NCI-H510A (cell line): Measurements from ENCODE around the gene SPATA46.
"Not testable (repeated sequence)": the region's sequence is repeated elsewhere in the genome, so short reads cannot be mapped to it uniquely, and the experiment has no call there.

ENCODE experiments used
- DNase-seq: peaks from one replicate; lab custom pipeline; 2025; lab: John Stamatoyannopoulos, UW

The SPATA46 gene

GRCh38 chr1:162376691-162377090 lies at the start of gene SPATA46:
Gene SPATA46 (minus strand): TSS chr1:162376854. CDS start chr1:162376790, 64 bp downstream.
- DNase-seq = no peak

DNA sequence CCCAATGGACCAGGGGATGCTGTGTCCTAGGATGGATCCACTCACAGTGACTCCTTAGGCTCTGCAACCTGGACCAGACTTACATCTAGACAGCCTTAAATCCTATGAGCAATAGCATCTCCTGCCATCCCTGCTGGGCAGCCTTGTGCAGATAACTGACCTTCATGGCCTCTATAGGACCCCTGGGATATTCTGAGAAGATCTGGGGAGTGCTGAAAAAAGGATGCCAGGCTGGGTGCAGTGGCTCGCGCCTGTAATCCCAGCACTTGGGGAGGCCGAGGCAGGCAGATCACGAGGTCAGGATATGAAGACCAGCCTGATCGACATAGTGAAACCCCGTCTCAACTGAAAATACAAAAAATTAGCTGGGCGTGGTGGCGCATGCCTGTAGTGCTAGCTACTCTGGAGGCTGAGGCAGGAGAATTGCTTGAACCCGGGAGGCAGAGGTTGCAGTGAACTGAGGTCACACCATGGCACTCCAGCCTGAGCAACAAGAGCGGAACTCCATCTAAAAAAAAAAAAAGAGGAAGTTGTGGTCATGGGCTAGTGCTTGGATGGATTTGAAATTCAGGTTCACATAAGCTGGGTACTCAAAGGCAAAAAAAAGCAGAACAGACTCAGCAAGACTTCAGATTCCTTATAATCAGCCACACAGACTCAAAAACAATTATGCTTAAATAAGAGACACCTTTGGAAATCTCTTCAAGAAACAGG lies 46.2 kb upstream of the SPATA46 start:
- no peak for DNase-seq

- DNase-seq = no peak
Observed at GRCh38 chr1:162421258-162422164, 44.9 kb upstream of the SPATA46 start.

DNA sequence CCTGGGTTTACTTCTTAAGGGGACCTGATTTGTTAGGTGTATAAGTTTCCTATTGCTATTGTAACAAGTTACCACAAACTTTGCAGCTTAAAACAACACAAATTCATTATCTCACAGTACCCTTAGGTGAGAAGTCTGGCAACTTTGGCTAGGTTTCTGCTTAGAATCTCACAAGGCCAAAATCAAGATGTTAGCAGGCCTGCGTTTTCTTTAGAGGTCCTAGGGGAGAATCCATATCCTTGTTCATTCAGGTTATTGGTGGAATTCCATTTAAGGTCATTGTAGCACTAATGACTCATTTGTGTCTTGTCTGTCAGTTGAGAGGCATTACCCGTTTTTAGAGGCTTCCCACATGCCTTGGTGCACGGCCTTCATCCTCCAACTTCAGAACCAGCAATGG lies 43.5 kb upstream of the SPATA46 start:
- DNase-seq = no peak

- DNase-seq = not testable (repeated sequence)
Observed at GRCh38 chr1:162419450-162419931, 42.8 kb upstream of the SPATA46 start.

DNA sequence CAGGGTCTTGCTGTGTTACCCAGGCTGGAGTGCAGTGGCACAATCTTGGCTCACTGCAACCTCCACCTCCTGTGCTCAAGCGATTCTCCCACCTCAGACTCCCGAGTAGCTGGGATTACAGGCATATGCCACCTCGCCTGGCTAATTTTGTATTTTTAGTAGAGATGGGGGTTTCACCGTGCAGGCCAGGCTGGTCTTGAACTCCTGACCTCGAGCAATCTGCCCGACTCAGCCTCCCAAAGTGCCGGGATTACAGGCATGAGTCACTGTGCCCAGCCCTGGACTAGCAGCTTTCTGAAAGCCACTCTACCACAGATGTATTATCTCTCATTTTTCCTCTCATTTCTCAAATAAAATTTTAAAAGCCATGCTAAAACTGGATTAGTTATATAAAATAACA lies 41.9 kb upstream of the SPATA46 start:
- not testable (repeated sequence) for DNase-seq

- DNase-seq = no peak
Observed at GRCh38 chr1:162417650-162418049, 41.0 kb upstream of the SPATA46 start.

- DNase-seq = no peak
Observed at GRCh38 chr1:162416909-162417308, 40.3 kb upstream of the SPATA46 start.

- no peak for DNase-seq
Observed at GRCh38 chr1:162416215-162416614, 39.6 kb upstream of the SPATA46 start.

DNA sequence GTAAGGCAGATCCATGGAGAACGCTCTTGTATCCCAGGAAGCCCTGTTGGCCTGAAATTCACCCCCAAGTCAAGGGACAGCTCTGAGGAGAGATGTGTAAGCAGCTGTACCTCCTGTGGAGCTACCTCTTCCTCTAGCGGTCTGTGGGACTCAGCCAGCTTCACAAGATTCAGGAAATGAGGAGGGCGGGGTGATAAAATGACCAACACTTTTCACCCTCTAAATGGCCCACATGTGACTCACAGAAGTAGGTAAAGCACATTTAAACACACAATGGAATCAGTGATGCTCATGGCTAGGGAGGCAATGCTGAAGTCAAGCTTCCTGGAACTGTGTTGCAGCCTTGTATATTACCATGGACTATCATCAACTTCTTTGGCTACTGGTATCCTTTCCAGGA lies 35.3 kb upstream of the SPATA46 start, which contains the start of gene SH2D1B:
TSS of gene SH2D1B (minus strand) at position 135 of the 400 bp plus-strand sequence. CDS start at position 15, 120 bp downstream.
- no peak for DNase-seq

DNA sequence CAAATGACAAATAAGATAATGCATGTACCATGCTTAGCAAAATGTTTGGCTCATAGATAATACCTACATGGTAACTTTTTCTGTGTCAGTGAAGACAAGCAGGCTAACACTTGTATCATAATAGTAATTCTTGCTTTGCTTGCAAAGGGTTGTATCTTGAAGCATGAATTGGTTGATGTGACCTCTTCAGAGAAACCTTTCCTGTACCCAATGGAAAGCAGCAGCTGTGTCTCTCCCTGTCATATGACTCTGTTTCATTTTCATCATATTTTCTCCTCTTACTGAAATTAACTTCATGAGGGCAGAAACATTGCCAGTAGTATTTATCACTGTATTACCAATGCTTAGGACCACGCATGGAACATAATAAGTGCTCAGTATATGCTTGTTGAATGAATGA lies 30.9 kb upstream of the SPATA46 start:
- no peak for DNase-seq

DNA sequence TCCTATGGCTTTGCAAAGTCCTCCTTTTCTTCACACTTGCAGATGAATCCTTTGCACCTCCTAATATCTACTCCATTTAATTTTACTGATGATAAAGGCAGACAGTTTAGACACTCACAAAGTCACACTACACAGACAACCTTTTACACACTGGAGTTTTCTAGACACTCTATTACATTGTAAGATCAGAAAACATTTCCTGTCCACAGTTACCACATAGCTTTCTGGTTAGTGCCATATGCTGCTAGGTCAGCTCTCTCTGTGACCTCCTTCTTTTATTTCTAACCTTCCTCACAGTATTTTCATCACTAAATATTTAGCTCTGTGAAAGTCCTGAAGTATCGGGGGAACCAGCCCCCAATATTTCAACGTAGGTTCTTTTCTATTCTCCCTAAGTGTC lies 30.2 kb upstream of the SPATA46 start:
- no peak for DNase-seq

GRCh38 chr1:162405800-162406199 lies 29.1 kb upstream of the SPATA46 start:
- DNase-seq = no peak

GRCh38 chr1:162404550-162405160 lies 28.0 kb upstream of the SPATA46 start:
- no peak for DNase-seq

DNA sequence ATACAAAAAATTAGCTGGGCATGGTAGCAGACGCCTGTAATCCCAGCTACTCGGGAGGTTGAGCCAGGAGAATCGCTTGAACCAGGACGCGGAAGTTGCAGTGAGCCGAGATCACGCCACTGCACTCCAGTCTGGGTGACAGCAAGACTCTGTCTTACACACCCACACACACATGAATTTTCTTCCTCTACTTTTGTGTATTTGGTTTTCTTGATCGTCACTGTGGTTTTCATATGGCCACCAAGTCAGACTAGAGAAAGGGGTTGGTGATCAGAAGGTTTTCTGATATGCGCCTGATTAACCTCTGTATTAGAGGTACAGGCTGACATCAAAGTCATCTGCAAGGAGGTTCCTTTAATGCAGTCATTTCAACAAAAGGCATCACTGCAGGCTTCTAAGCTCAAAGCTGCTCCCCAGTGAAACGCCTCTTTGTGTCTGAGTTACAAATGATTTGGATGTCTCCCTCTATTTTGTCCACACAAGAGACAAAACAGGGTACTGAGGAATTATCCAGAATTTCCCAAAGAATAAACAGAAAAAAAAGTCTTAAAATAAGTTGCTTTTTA lies 24.2 kb upstream of the SPATA46 start:
- no peak for DNase-seq

GRCh38 chr1:162398999-162399580 lies 22.4 kb upstream of the SPATA46 start:
- no peak for DNase-seq

GRCh38 chr1:162397943-162398560 lies 21.4 kb upstream of the SPATA46 start:
- no peak for DNase-seq

DNA sequence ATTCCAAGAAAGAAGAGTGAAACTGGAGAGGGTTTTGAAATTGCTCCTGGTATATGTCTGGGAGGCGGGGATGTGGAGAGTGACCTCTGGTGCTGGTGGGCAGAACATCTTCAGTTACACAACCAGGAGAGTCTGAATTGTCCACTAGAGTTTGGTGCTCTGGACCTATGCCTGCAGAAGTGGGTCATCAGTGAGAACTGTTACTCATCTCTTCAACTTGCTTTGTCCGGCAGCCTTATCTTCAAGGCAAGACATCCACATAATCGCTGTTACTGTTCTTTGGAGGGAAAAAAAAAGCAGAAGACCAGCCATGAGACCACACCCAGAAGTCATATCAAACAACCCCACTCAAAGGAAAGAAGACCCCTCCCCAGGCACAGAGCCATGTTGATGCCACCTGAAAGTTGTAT lies 20.4 kb upstream of the SPATA46 start:
- no peak for DNase-seq

GRCh38 chr1:162396201-162396906 lies 19.7 kb upstream of the SPATA46 start:
- DNase-seq = no peak

DNA sequence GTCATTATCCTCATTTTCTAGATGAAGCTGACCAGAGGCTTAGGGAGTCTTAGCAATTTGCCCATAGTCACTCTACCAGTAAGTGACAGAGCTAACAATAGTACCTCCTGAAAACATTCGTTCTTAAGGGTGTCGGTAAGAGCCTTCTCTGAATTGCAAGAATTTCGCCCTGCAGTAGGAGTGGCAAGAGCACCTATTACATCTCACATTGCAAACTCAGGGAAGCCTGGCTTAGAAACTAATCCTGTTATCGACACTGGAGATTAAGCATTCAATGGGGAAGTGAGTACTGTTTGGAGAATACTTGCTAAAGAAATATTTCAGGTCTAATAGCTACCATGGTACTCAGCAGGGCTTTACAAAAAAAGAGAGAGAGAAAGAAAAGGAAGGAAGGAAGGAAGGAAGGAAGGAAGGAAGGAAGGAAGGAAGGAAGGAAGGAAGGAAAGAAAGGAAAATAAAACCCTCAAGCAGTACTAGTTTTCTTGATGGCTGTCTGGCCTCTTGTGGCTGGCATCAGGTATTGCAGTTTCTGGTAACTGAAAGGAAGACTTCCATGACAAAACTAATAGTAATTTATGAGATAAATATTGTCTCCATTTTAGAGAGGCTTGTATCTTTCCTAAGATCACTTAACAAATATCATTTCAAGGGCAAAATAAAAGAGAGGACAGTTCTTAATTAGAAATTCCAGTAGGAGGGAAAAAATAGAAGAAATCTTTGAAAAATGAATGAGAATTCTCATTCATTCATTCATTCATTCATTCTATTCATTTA lies 15.3 kb upstream of the SPATA46 start:
- no peak for DNase-seq
